Measurements from ENCODE around the gene BTBD6.

The BTBD6 gene

DNA sequence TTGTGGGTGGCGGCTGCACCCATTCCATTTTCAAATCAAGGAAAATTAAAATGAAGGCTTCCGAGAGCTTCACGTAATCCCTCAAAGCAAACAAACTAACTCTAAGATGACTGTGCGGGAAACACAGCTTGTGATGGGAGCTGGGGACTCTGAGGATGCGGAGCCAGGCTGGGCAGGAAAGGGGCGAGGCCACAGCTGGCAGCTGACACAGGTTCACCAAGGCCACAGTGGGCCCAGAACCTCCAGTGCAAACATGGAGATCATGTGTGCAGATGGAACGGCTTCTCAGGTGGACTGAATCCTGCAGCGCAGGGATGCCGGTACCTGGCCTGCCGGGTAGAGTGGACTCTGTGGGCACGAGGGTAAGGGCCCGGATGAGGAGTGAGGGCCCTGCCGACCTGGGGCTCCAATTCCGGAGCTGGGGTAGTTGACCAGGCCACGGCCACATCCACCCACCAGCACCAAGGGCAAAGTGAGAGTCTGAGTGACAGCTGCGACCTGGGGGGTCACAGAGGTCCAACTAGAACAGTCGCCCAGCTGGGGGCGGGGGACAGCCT is 19.2 kb upstream of the BTBD6 start:
- no peak for DNase-seq (ENCODE audit: low read depth in 2 of 2)

DNA sequence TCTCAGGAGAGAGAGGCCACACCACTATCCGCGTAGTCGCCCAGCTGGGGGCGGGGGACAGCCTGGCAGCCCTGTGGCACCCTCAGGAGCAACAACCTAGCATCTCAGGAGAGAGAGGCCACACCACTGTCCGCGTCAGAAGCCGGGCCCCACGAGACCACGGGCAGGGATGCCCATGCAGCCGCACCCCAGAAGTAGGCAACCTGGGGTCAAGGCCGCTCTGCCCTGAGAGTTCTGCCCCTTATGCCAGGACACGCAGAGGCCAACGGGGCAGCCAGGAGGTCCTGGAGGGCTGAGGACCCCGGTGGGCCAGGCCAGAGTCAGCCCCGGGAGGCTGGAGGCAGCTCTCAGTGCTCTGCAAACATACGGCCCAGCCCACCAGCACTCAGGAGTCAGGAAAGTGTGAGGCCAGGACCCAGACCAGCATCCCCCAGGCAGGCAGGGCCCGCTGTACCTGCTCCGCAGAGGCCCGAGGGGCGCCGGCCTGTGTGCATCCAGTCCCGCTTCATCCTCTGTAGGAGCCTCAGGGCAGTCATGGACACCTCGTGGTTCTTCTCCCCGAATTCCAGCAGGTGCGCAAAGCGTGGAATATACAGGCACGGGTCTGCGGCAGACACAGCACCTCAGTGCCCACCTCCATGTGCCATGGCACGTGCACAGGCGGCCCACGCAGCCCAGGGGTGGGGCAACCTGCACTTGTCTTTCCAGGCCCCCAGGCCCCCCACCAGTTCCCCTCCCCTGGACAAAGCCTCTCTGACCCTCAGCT is 7.3 kb upstream of the BTBD6 start:
- DNase-seq (ENCODE audit: low read depth in 2 of 2) = no peak

DNA sequence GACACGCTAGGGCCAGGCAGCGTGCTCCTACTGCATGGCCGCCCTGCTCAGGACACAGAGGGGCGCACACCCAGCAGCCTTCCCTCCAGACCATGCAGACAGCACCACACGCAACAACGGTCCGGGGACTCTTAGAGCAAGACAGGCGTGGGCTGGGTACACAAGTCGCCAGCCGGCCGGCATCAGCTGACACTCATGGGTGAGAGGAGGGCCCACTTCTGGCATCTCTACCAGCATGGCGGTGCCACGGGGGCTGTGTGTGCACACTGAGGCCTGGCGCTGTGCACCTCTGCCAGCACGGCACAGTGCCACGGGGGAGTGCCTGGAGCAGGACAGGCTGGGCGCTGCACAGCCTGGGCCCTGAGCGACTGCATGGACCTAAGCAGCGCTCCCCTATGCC is 6.7 kb upstream of the BTBD6 start:
- DNase-seq (ENCODE audit: low read depth in 2 of 2) = no peak

DNA sequence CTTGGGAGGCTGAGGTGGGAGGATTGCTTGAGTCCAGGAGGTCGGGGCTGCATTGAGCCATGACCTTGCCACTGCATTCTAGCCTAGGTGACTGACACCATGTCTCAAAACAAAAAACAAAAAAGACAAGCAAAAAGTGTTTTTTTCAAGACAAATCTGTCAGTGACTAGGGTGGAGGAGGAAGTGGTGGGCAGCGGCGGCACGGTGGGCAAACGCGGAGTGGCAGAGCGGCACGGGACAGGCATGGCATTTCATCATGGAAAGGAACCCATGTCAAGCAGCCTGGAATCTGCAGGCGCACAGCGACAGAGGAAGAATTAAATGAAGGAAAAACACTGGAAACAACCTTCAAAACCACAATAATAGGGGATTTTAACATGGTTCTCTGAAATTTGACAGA is 4.0 kb upstream of the BTBD6 start:
- DNase-seq (ENCODE audit: low read depth in 2 of 2) = no peak

DNA sequence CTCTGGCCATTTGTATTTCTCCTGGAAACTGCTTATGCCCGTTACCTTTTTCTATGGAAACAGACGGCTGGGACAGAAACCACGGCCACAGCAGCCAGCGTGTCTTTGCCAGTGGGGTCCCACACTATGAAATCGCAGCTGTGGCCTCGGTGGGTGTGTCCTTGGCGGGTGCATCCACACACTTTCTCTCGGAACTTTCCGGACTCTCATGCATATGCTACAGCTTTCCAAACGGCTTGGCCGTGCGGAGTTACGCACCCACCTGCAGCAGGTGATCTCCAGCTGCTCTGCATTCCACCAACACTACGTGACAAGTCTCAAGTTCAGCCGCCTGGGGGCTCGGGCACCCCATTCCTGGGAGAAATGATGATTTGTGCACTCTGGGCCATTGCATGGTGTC is 1.3 kb upstream of the BTBD6 start:
- DNase-seq (ENCODE audit: low read depth in 2 of 2) = no peak

DNA sequence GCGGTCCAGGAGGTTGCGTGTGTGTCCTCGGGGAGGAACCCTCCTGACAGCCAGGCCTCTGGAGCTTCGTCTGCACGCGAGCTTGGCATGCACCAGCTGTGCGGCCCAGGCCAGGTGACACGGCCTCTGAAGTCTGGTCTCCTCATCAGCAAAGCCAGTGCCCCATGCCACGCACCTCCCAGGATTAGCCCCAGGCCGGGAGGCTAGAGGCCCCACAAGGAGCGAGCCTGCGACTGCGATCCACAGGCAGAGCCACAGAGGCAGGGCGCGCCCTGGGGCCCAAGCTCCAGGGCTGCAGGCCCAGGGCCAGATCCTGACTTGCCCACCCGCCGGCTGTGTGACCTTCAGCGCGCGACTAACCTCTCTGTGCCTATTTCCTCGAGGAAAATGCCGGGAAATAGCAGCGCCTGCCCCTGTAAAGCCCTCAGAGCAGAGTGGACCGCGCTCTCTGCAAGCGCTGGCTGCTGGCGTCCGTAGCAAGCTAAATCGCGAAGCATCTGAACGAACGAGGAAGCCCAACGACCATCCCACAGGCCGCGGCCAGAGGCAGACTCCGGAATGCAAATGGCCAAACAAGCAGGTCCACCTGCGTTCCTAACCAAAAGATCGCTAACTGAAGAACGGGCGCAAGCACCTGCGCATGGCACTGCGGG is 492 bp upstream of the BTBD6 start:
- DNase-seq (ENCODE audit: low read depth in 2 of 2) = no peak

DNA sequence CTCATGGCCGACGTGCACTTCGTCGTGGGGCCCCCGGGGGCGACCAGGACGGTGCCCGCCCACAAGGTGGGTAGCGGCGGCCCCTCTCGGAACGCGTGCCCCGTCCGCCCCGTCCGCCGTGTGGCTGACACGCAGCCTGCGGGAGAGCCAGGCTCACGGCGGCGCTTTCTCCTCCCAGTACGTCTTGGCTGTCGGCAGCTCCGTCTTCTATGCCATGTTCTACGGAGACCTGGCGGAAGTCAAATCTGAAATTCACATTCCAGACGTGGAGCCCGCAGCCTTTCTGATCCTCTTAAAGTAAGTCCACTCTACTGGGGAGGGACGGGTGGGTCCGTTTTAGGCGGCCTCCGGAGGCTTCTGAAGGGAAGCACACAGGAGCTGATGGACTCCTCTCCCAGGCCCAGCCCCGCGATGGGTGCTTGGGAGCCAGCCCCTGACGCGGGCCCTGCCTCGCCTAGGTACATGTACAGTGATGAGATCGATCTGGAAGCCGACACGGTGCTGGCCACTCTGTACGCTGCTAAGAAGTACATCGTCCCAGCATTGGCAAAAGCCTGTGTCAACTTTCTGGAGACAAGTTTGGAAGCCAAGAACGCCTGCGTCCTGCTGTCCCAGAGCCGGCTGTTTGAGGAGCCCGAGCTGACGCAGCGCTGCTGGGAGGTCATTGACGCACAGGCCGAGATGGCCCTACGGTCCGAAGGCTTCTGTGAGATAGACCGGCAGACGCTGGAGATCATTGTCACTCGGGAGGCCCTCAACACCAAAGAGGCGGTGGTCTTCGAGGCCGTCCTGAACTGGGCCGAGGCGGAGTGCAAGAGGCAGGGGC is 1.1 kb downstream of the BTBD6 start:
- no peak for DNase-seq (ENCODE audit: low read depth in 2 of 2)

DNA sequence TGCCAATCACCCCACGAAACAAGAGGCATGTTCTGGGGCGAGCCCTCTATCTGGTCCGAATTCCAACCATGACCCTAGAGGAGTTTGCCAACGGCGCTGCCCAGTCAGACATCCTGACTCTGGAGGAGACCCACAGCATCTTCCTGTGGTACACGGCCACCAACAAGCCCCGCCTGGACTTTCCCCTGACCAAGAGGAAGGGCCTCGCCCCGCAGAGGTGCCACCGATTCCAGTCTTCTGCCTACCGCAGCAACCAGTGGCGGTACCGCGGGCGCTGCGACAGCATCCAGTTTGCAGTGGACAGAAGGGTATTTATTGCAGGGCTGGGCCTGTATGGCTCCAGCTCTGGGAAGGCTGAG is 1.7 kb downstream of the BTBD6 start:
- DNase-seq (ENCODE audit: low read depth in 2 of 2) = no peak

DNA sequence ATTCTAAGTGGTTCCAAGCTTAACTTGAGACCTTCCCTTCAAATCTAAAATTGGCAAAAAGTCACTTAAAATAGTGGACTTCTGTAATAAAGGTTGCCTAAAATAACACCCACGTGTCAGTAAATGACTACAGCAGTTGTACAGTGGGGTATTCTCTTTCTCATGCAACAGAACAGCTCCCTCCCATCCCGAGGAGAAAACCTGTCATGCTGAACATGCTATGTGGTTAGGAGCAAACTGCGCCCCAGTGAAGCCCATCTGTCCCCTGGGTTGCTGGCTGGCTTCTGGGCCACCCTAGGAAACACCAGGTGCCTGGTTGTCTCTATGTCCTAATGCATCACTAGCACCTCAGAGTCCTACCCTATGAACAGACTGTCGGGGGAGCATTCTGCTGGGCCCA is 2.7 kb downstream of the BTBD6 start:
- no peak for DNase-seq (ENCODE audit: low read depth in 2 of 2)

DNA sequence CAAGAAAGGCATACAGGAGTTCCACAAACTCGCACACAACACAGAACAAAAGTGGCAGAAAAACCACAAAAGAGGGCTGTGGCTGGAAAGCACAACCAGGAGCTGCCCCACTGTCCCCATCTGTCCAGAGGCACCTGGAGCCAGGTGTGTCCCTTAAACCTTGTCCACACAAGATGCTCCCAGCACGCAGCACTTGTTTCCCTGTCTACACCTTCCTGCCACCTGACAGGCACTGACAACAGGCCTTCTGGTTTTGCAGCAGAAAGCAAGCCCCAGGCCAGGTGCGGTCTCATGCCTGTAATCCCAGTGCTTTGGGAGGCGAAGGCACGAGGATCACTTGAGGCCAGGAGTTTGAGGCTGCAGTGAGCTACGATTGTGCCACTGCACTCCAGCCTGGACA is 3.6 kb downstream of the BTBD6 start:
- DNase-seq (ENCODE audit: low read depth in 2 of 2) = no peak

DNA sequence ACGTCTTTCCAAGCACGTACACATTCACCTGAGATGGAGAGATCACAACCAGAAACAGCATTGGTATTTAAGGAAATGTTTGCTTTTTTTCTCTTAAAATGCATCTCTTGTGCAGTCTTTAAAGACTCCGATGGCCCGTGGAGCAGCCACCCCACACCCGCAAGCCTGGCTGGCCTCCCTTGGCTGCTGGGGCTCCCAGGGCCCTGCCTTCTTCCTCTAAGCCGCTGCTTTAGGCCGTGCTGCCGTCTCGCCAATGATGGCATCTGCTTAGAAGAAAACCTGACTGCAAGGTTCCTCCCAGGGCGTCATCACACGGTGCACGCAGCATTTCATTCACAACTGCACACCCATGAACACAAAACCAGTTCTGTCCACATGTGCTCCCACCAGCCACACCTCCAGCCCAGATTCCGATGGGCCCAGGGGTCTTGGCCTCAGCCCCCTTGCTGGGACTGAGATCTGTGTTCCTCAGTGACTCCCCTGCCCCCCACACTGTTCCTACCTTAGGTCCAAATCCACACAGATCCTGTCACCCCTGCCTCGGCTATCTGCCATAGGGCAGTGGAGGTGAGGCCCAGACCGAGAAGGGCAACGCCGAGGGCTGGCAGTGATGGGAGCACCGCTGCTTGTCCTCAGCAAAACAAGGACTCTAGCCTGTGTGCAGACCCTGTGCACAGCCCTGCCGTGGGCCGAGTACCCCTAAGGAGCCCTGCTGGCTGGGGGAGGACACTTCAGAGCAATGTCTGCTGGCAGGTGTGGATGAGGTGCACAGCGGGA is 4.4 kb downstream of the BTBD6 start:
- no peak for DNase-seq (ENCODE audit: low read depth in 2 of 2)

DNA sequence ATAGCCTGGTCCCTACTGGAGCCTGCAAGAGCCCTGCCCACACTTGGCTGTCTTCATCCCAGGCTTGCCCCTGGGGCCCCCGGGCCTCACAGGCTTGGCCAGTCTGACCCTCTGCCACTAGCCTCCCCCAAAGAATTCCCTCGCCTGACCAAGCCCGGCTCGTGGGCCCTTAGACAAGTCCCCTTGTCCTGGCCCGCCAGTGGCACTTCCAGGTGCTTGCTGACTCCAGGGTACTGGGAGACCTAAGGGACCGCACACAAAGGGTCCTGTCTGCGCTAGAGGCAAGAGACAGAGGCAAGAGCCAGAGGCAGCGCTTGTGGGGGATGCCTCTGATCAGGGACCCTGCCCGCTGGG is 5.0 kb downstream of the BTBD6 start:
- DNase-seq (ENCODE audit: low read depth in 2 of 2) = no peak

DNA sequence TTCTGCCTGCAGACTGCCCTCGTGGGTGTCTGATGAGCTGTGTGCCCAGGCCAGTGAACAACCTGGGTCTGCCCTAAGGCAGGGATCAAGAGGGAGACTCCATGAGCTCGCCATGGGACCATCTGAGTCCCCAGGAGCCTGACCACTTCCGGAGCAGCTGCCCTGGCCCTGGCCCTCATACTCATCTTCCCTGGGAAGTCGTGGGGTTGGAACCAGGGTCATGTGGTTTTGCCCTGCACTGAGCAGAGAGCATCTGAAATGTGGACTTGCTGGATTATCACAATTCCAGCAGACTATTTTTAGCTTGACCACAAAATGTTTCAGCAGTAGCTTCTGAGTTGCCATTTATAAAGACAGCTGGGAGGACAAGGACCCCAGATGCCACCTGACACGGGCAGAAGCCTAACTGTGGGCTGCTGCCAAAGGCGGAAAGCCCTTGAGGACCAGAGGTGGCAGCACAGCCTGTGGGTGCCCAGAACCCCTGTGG is 6.7 kb downstream of the BTBD6 start:
- no peak for DNase-seq (ENCODE audit: low read depth in 2 of 2)

DNA sequence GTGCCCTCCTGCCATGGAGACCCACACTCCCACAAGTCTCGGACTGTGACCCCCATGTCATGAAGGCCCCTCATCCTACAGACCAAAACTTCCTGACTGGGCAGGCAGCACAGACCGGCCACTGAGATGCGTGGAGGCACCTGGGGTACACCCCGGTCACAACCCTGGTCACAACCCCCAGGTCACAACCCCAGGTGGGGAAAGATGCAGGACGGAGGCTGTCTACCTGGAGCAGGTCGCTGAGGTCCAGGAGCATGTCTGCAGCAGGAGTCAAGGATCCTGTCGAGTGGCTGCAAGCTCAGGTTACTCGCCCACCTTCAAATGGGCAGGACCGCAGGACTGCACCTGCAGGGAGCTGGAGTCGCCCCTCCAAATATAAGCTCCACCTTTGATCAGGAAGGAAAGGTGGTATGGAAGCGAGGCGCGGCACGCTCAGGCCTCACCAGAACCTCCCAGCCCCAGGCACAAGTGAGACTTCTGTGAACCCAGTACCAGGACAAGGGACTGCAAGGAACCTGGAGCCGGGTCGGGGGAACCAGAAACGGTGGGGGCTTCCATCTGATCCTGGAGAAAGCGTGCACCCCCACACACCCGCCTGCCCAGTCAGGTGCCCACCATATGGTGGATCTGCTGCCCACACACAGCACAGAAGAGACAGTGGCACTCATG is 8.1 kb downstream of the BTBD6 start:
- DNase-seq (ENCODE audit: low read depth in 2 of 2) = no peak

DNA sequence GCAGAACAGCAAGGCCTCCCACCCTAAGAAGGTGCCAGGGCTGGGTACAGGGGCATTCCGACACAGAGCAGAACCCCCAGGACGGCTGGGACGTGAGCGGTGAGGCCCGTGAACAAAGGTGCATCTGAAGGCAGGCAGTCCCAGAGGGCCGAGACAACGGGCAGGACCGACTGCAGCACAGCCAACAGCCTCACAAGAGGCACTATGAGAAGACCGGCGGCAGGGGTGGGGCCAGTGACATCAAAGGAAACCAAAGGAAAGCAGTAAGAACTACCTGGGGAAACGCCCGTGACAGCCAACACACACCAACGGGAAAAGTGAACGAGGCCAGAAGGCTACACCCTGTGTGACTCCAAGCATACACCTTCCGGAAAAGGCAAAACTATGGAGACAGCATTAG is 9.1 kb downstream of the BTBD6 start:
- no peak for DNase-seq (ENCODE audit: low read depth in 2 of 2)

DNA sequence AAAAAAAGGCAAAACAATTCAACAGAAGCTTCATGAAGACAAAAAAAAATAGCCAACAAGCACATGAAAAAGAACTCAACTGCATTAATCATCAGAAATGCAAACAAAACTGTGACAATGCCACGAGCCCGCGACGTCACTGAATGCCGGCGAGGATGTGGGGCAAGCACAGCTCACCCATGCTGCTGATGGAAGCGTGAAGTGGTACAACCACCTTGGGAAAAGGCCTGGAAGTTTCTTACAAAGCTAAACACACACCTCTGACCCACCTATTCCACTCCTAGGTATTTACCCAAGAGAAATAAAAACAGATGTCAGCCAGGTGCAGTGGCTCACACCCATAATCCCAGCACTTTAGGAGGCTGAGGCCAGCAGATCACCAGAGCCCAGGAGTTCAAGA is 10.5 kb downstream of the BTBD6 start:
- DNase-seq (ENCODE audit: low read depth in 2 of 2) = no peak

DNA sequence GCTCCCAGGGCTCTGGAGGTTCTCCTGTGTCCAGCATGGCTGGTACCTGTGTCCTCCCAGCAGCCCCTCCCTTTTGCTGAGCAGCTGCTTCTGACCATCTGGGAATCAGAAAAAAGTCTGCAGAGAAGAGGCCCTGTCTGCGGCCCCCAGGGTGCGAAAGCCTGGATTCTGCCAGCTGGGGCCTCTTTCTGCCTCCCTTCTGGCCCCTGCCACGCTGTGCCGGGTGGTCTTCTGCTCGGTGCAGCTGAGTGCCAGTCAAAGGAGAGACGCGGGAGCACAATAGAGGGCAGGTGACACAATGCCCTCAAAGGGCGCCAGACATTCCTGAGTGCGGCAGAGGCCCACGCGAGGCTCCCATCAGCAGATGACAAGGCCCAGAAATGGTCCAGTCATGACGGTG is 12.6 kb downstream of the BTBD6 start:
- no peak for DNase-seq (ENCODE audit: low read depth in 2 of 2)

DNA sequence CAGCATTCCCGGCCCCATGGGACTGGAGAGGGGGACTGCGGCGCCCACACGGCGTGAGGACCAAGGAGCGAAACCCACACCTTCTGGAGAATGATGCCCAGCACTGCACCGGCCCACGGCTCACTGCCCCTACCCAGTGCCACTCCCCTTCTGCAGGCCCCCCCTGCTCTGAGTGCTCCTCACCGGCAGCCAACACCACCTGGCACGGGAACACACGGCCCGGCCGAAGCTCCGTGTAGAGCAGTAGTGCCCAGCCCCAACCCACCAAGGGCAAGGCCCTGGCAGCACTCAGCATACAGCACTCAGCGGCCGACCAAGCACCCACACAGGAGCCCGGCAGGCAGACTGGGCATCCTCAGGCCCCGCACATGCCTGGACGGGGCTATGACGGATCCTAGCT is 13.4 kb downstream of the BTBD6 start:
- no peak for DNase-seq (ENCODE audit: low read depth in 2 of 2)

DNA sequence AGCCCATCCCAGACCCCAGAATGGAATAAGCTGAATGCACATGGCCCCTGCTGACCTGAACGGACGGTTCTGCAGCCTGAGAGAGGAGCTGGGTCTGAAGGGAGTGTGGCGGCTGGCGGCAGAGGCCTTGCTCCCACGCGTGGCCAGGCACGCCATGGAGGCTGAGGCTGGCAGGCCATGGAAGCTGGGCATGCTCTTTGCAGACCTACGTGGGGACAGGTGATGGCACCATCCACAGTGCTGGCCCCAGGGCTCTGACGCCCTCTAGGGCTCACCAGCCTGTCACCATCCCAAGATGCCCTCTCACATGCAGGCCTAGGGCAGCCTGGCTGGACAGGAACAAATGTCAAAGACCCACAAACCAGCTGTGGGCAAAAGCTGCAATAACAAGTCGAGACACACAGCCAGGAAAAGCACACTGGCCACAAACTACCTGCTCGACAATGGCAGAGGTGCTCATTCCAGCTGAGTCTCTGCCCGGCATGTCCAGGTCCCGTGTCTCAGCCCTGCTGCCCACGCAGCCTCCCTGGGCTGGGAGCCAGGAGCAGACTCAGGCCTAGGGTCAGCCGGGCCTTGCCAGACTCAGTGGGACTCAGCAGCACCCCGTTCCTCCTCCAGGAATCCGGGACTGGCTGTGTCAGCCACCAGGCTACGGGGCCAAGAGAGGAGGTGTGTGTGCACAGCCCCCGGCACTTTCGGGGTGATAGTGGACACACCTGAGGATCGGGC is 19.7 kb downstream of the BTBD6 start:
- DNase-seq (ENCODE audit: low read depth in 2 of 2) = no peak

DNA sequence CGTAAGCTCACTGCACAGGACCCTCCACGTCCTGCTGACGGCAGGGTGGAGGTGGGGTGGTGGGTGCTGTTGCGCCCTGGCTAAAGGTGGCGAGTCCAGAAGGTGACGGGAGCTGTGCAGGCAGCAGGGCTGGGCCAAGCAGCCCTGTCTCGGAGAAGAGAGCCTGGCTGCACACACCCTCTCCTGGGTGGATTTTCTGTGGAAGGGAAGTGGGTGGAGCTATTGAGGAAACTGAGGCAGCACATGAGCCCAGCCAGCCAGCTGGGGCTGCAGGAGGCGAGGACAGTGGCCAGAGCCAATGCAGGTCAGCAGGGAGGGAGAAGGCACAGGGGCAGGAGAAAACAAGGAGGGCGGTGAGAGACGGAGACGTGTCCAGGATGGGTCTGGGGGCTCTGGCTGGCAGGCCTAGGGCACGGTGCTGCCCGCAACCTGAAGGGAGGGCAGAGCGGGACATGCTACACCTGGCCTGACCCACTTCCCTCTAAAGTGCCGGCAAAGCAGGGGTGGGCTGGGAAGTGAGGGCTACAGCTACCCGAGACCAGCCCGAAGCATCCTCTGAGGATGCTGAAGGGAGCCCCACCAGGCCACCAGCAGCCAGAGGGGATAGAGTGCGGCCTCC is 20.5 kb downstream of the BTBD6 start:
- DNase-seq (ENCODE audit: low read depth in 2 of 2) = no peak

All from stimulated activated CD8-positive, alpha-beta memory T cell treated with anti-CD3 and anti-CD28 coated beads, Interleukin-15, amount 100 ng/mL, for 48 hours (primary cell).